GM23248 (cell line): ENCODE measurements around the gene XYLT2.

ENCODE experiments used
- EZH2 ChIP-seq: fragments of 200-600 bp; sonication (generic); IDR thresholded peaks from 2 replicates; pipeline ENCODE4 v1.6.1; 2018; ENCODE audit warnings: antibody characterized with exemption, mild to moderate bottlenecking; ENCODE audit not compliant: insufficient read depth, poor library complexity, severe bottlenecking
- EZH2phosphoT487 ChIP-seq: fragments of 200-600 bp; sonication (generic); IDR thresholded peaks from 2 replicates; pipeline ENCODE4 v1.6.1; 2018; ENCODE audit warnings: antibody characterized with exemption, moderate library complexity, mild to moderate bottlenecking, low read depth; ENCODE audit not compliant: insufficient read depth

GRCh38 chr17:50397111-50397918 is 51.4 kb downstream of the XYLT2 start, which contains the start of gene LRRC59:
- TF ChIP-seq EZH2 (no peak), EZH2phosphoT487 (no peak)
